CD4-positive, alpha-beta T cell (primary cell): ENCODE measurements around the gene RSPH10B. TPM values are rescaled to one million over a fixed set of nuclear protein-coding genes. Genes with fewer than 3 reads are reported as not detected.
"Not testable (repeated sequence)": the region's sequence is repeated elsewhere in the genome, so short reads cannot be mapped to it uniquely, and the experiment has no call there.

ENCODE experiments used
- ATAC-seq: fragments of 200-7000 bp; cut with Tn5 transposase; one replicate; pipeline ENCODE4 v1.10.0; 2022; ENCODE audit warnings: mild to moderate bottlenecking; ENCODE audit not compliant: poor library complexity
- CTCF ChIA-PET: fragments of 350-600 bp; sonication (Branson Sonifier 250); formaldehyde crosslinking; loops from one replicate; lab custom pipeline; 2021; ENCODE audit warnings: antibody characterized with exemption, inconsistent platforms; lab: Charles Lee
- POLR2A ChIA-PET: fragments of 350-600 bp; sonication (Branson Sonifier 250); formaldehyde crosslinking; loops from one replicate; lab custom pipeline; 2021; ENCODE audit warnings: antibody characterized with exemption, inconsistent platforms; lab: Charles Lee
- DNase-seq, 14 experiments: peaks; one replicate each; pipeline ENCODE4 v3.0.0-alpha.2; 2013 to 2020; ENCODE audit warnings: mixed read lengths in 2 of 14
- H3K27ac ChIP-seq, 2 donors: one replicate each; pipeline versions ENCODE4 v1.5.1 to v1.7.0; 2013; ENCODE audit warnings: low read length in 2 of 2, low read depth in 1 of 2, mild to moderate bottlenecking in 1 of 2
- H3K27me3 ChIP-seq, 2 experiments: 1 replicate in 1 of 2; 2 replicates in 1 of 2; pipeline versions ENCODE4 v1.6.1 to v1.7.0; 2013; ENCODE audit warnings: low read length in 2 of 2, control low read depth in 1 of 2, mild to moderate bottlenecking in 1 of 2, moderate library complexity in 1 of 2; ENCODE audit not compliant: insufficient read depth in 2 of 2, control insufficient read depth in 1 of 2
- H3K36me3 ChIP-seq: one replicate; pipeline ENCODE4 v1.6.1; 2013; ENCODE audit warnings: low read length, control low read depth; ENCODE audit not compliant: insufficient read depth
- H3K4me1 ChIP-seq: one replicate; pipeline ENCODE4 v1.6.1; 2013; ENCODE audit warnings: low read length, control low read depth; ENCODE audit not compliant: insufficient read depth
- H3K4me3 ChIP-seq: one replicate; pipeline ENCODE4 v1.5.1; 2013; ENCODE audit warnings: mild to moderate bottlenecking, low read length, moderate library complexity
- H3K9me3 ChIP-seq, 2 experiments: 1 replicate in 1 of 2; 2 replicates in 1 of 2; pipeline versions ENCODE4 v1.6.1 to v1.7.0; 2013; ENCODE audit warnings: low read length in 2 of 2, mild to moderate bottlenecking in 2 of 2, control low read depth in 1 of 2, moderate library complexity in 1 of 2; ENCODE audit not compliant: control insufficient read depth in 1 of 2, insufficient read depth in 1 of 2
- H3K27ac Mint-ChIP-seq: one replicate; pipeline ENCODE4 v1.8.0; 2020; ENCODE audit warnings: mixed read lengths
- H3K27me3 Mint-ChIP-seq: one replicate; pipeline ENCODE4 v1.8.0; 2021; ENCODE audit warnings: mixed read lengths
- H3K36me3 Mint-ChIP-seq: one replicate; pipeline ENCODE4 v1.8.0; 2021; ENCODE audit warnings: low read depth, mixed read lengths
- H3K4me1 Mint-ChIP-seq: one replicate; pipeline ENCODE4 v1.8.0; 2021; ENCODE audit warnings: low read depth, mixed read lengths
- H3K4me3 Mint-ChIP-seq: one replicate; pipeline ENCODE4 v1.8.0; 2020; ENCODE audit warnings: mild to moderate bottlenecking, mixed read lengths
- H3K9me3 Mint-ChIP-seq: one replicate; pipeline ENCODE4 v1.8.0; 2020; ENCODE audit warnings: mixed read lengths
- intact Hi-C, 2 experiments: fragments of 100-400 bp; cut with DNase I in 1 of 2; cut with micrococcal nuclease in 1 of 2; formaldehyde crosslinking; loops; one replicate each; pipeline versions ENCODE4 v1.15.1 to v1.9.0; 2023 to 2025; cut with DNase I, micrococcal nuclease
- total RNA-seq, 174 experiments: library from RNA in 2 of 174; stranded (reverse) in 2 of 174; gene quantifications; one replicate each; pipeline ENCODE4 v1.2.3 and lab custom pipeline; 2021 to 2026

Gene RSPH10B
- total RNA-seq, 2 experiments from 2014 or later: not detected

DNA sequence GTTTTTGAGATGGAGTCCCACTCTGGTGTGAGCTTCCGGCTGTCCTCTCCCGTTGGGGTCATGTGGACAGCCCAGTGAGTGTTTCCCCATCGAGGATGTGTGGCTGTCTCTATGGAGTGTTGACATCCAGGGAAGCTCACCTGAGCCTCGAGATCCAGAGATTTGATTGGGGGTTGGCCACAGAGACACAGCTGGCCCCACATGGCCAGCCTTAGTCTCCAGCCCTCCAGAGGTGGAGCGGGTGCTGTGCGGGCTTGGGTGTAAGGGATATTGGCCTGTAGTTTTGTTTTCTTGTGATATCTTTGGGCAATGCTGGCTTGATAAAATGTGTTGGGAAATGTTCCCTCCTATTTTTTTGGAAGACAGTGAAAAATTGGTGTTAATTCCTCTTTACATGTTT is 54.0 kb downstream of the RSPH10B start:
- H3K9me3 Mint-ChIP-seq, H3K27ac Mint-ChIP-seq, H3K4me3 ChIP-seq, H3K4me1 ChIP-seq, H3K27me3 Mint-ChIP-seq, H3K9me3 ChIP-seq, H3K4me3 Mint-ChIP-seq, CTCF ChIA-PET, H3K4me1 Mint-ChIP-seq, H3K27ac ChIP-seq, H3K36me3 ChIP-seq, H3K27me3 ChIP-seq, intact Hi-C loops, POLR2A ChIA-PET, H3K36me3 Mint-ChIP-seq, ATAC-seq, DNase-seq: not testable (repeated sequence)

DNA sequence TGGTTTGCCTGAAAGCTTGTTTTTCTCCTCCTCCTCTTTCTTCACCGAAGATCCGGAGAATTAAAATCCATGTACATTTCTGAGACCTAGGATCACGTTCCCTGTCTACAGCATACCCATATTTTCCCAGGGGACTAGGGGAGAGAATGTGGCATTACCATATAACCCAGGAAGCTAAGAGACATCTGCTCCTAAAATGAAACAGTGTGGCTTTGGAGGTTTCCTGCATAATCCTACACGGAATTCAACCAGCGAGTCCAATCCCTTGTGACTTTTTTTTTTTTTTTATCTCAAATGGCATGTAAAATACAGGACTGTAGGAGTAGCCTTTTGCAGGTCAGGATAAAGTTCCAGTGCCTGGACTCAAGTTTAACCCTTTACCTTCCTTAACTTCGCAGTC is 61.7 kb downstream of the RSPH10B start:
- H3K4me3 Mint-ChIP-seq, H3K9me3 ChIP-seq, H3K27me3 ChIP-seq, ATAC-seq, H3K4me3 ChIP-seq, H3K27ac Mint-ChIP-seq, intact Hi-C loops, H3K9me3 Mint-ChIP-seq, CTCF ChIA-PET, H3K27ac ChIP-seq, DNase-seq, H3K4me1 ChIP-seq, POLR2A ChIA-PET, H3K27me3 Mint-ChIP-seq, H3K4me1 Mint-ChIP-seq: not testable (repeated sequence)
- H3K36me3 ChIP-seq: peaks cover 20% of the 10 kb centered on the region
- H3K36me3 Mint-ChIP-seq: peaks cover 33% of the 10 kb centered on the region

DNA sequence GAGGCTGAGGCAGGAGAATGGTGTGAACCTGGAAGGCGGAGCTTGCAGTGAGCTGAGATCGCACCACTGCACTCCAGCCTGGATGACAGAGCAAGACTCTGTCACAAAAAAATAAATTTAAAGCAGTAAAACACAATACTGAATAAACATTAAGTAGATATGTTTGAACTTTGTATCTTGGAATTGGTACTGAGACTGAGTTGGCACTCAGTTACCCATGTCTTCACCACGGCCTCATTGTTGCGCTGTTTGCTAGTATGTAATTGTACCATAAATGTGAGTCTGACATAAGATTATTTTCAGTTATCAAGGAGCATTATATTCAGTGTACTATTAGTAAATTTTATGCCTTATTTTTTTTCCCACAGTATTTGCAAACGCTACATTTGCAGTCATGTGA is 65.8 kb downstream of the RSPH10B start:
- H3K9me3 Mint-ChIP-seq, H3K4me1 Mint-ChIP-seq, H3K27ac Mint-ChIP-seq, H3K4me3 Mint-ChIP-seq, H3K27me3 ChIP-seq, H3K9me3 ChIP-seq, POLR2A ChIA-PET, CTCF ChIA-PET, intact Hi-C loops, DNase-seq, H3K4me1 ChIP-seq, H3K27ac ChIP-seq, H3K4me3 ChIP-seq, H3K27me3 Mint-ChIP-seq, ATAC-seq: not testable (repeated sequence)
- peaks cover 31% of the 10 kb centered on the region for H3K36me3 Mint-ChIP-seq
- H3K36me3 ChIP-seq: peaks cover 14% of the 10 kb centered on the region

DNA sequence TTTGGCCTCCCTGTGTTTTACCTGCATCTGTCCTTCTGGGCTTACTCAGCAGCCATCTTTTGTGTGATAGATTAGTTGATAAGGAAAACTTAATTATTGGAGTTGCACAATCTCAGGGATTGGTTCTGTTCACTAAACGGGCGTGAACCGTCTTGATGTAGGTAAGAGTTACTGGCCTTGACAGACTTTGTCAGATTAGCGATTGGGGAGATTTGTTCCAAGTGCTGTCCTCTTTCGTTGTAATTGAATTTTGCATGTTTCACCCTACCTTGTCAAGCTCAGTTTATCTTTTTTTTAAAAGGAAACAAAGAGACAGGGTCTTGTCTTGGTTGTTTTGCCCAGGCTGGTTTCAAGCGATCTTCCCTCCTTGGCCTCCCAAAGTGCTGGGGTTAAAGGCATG is 67.5 kb downstream of the RSPH10B start:
- H3K27me3 ChIP-seq, intact Hi-C loops, DNase-seq, H3K9me3 ChIP-seq, CTCF ChIA-PET, H3K27me3 Mint-ChIP-seq, H3K4me3 Mint-ChIP-seq, ATAC-seq, H3K4me1 Mint-ChIP-seq, H3K27ac ChIP-seq, POLR2A ChIA-PET, H3K4me3 ChIP-seq, H3K27ac Mint-ChIP-seq, H3K4me1 ChIP-seq, H3K9me3 Mint-ChIP-seq: not testable (repeated sequence)
- H3K36me3 ChIP-seq: peaks cover 14% of the 10 kb centered on the region
- peaks cover 30% of the 10 kb centered on the region for H3K36me3 Mint-ChIP-seq

DNA sequence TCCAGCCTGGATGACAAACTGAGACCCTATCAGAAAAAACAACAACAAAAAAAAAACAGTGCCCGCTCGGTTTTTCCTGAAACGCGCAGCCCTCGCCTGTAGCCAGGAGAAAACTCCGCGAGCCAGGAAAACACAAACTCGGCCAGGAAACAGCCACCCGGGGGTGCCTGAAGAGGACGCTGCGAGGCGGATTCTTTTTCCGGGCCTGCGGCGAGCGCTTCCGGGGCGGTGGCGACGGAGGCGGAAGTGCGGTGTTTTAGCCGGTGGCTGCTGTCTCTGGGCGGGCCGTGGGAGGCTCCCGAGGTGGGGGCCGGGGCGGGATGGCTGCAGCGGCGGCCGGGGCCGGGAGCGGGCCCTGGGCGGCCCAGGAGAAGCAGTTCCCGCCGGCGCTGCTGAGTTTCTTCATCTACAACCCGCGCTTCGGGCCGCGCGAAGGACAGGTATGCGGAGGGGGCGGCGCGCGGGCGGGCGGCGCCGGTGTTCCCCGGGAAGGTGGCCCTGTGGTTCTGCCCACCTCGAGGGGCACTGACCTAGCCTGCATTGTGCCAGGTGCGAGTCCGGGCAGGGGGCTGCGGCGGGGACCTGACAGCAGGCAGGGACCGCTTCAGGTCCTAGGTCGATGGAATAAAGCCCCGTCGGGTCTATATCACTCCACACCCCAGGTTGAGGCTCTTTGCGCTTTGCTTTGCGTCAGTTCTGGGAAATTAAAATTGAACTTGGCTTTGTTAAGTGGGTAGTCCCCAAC is 71.8 kb downstream of the RSPH10B start, which contains the start of gene CCZ1:
Gene CCZ1 (plus strand): TSS at position 254 of the 745 bp plus-strand sequence. CDS start 67 bp downstream, at position 321.
- POLR2A ChIA-PET: not testable (repeated sequence)
- H3K4me3 ChIP-seq: peak within 1 kb of the TSS; percentile 40

DNA sequence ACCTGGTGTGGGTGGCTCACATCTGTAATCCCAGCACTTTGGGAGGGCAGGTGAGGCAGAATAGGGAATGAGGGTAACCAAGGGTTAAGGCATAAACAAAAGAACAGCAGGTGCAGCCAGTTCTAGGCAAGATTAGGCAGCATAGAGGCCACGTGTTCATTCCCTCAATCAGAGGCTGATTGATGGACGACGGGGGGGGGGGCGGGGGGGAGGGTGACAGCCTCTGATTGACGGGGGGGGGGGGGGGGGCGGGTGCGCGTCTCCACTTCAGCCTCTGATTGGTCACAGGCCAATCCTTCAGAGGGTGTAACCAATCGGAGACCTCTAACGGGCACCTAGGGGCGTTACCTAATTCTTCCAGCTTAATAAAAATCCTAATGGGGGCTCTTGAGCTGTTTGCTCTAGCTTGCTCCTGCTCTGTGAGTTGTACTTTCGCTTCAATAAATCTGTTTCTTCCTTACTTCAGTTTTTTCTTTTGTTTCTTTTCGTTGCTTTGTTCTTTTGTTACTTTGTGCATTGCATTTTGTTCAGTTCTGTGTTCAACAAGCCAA is 73.0 kb downstream of the RSPH10B start:
- H3K4me1 ChIP-seq, POLR2A ChIA-PET, H3K27me3 ChIP-seq, H3K36me3 ChIP-seq, DNase-seq, H3K9me3 Mint-ChIP-seq, H3K9me3 ChIP-seq, H3K4me1 Mint-ChIP-seq, H3K27me3 Mint-ChIP-seq, CTCF ChIA-PET, H3K4me3 ChIP-seq, intact Hi-C loops, H3K27ac ChIP-seq, H3K36me3 Mint-ChIP-seq, ATAC-seq: not testable (repeated sequence)
- Mint-ChIP-seq H3K4me3 (peak overlapping the region; percentile 82), H3K27ac (peak overlapping the region; percentile 47)

More for the DNA sequence above, 71.8 kb downstream of the RSPH10B start, which contains the start of gene CCZ1:
- intact Hi-C loops, CTCF ChIA-PET, H3K27me3 Mint-ChIP-seq, H3K9me3 Mint-ChIP-seq, H3K4me1 ChIP-seq, H3K9me3 ChIP-seq, H3K36me3 ChIP-seq, H3K27me3 ChIP-seq, H3K27ac ChIP-seq, H3K4me1 Mint-ChIP-seq: not testable (repeated sequence)
- peak within 1 kb of the TSS; percentile 83 for H3K4me3 Mint-ChIP-seq
- DNase-seq: peak; percentile 17 to 85 (median 62)
- peak; percentile 86 for ATAC-seq
- peaks cover 14% of the 10 kb centered on the region for H3K36me3 Mint-ChIP-seq
- peak within 1 kb of the TSS; percentile 53 for H3K27ac Mint-ChIP-seq
